ENCODE results near the gene AKR1B1. TPM values are rescaled to one million over a fixed set of nuclear protein-coding genes. Genes with fewer than 3 reads are reported as not detected.

AKR1B1 gene
- total RNA-seq, 4 donors from 2014 or later: 10.8 to 69.3 (median 40.8) TPM

GRCh38 chr7:134464496-134464895 lies 5.6 kb upstream of the AKR1B1 start:
- TF ChIP-seq POLR2A (IDR thresholded peaks at IDR 0.05) (no peak), CTCF (IDR thresholded peaks at IDR 0.05) (no peak)
- Histone ChIP-seq H3K4me3 (no peak overlapping the region), H3K4me1 (peaks cover 0 to 2% of the 10 kb centered on the region in 2 donors), H3K36me3 (no peaks in the 10 kb centered on the region), H3K27ac (no peak overlapping the region), H3K27me3 (no peaks in the 10 kb centered on the region), H3K9me3 (no peaks in the 10 kb centered on the region)
- DNase-seq: no peak
- intact Hi-C loops (cut with DNase I; ENCODE audit: low total_unique reads): no loop called here

- intact Hi-C loops (cut with DNase I; ENCODE audit: low total_unique reads): no loop called here
Observed at GRCh38 chr7:134463751-134464150, 4.9 kb upstream of the AKR1B1 start.

GRCh38 chr7:134462337-134462925 lies 3.5 kb upstream of the AKR1B1 start:
- H3K36me3 ChIP-seq: no peaks in the 10 kb centered on the region
- no peaks in the 10 kb centered on the region for H3K9me3 ChIP-seq
- peaks cover 0 to 3% of the 10 kb centered on the region in 2 donors for H3K4me1 ChIP-seq
- H3K27me3 ChIP-seq: no peaks in the 10 kb centered on the region
- intact Hi-C loops (cut with DNase I; ENCODE audit: low total_unique reads): no loop called here
- DNase-seq: no peak
- no peak for TF ChIP-seq CTCF (IDR thresholded peaks at IDR 0.05)
- no peak overlapping the region for H3K27ac ChIP-seq
- no peak overlapping the region for H3K4me3 ChIP-seq

More at GRCh38 chr7:134463751-134464150, 4.9 kb upstream of the AKR1B1 start:
- Histone ChIP-seq H3K4me1 (peaks cover 0 to 3% of the 10 kb centered on the region in 2 donors), H3K4me3 (no peak overlapping the region), H3K9me3 (no peaks in the 10 kb centered on the region), H3K36me3 (no peaks in the 10 kb centered on the region), H3K27me3 (no peaks in the 10 kb centered on the region), H3K27ac (no peak overlapping the region)
- no peak for DNase-seq
- TF ChIP-seq POLR2A (IDR thresholded peaks at IDR 0.05) (no peak), CTCF (IDR thresholded peaks at IDR 0.05) (no peak)

- no peaks in the 10 kb centered on the region for H3K36me3 ChIP-seq
- TF ChIP-seq CTCF (IDR thresholded peaks at IDR 0.05) (no peak), POLR2A (IDR thresholded peaks at IDR 0.05) (no peak)
Observed at GRCh38 chr7:134461916-134462315, 3.0 kb upstream of the AKR1B1 start.

GRCh38 chr7:134459981-134460380 lies 1.1 kb upstream of the AKR1B1 start:
- no peak for TF ChIP-seq POLR2A (IDR thresholded peaks at IDR 0.05)
- TF ChIP-seq CTCF (IDR thresholded peaks at IDR 0.05): no peak
- peaks cover 0 to 3% of the 10 kb centered on the region in 2 donors for H3K4me1 ChIP-seq
- H3K4me3 ChIP-seq: no peak overlapping the region
- no peak overlapping the region for H3K27ac ChIP-seq
- H3K9me3 ChIP-seq: no peaks in the 10 kb centered on the region
- no peaks in the 10 kb centered on the region for H3K36me3 ChIP-seq
- no peaks in the 10 kb centered on the region for H3K27me3 ChIP-seq
- no peak for DNase-seq
- intact Hi-C loops (cut with DNase I; ENCODE audit: low total_unique reads): no loop called here

More at GRCh38 chr7:134461916-134462315, 3.0 kb upstream of the AKR1B1 start:
- no peak for DNase-seq
- intact Hi-C loops (cut with DNase I; ENCODE audit: low total_unique reads): no loop called here
- H3K4me1 ChIP-seq: peaks cover 0 to 3% of the 10 kb centered on the region in 2 donors
- no peaks in the 10 kb centered on the region for H3K27me3 ChIP-seq
- no peaks in the 10 kb centered on the region for H3K9me3 ChIP-seq
- H3K4me3 ChIP-seq: no peak overlapping the region
- no peak overlapping the region for H3K27ac ChIP-seq
